Activated CD4-positive, alpha-beta memory T cell treated with anti-CD3 and anti-CD28 coated beads for 36 hours (primary cell): Measurements from ENCODE around the gene CCR5AS.

Source experiments
- CTCF ChIA-PET: fragments of 350-600 bp; sonication (Branson Sonifier 250); formaldehyde crosslinking; loops from one replicate; lab custom pipeline; 2021; ENCODE audit warnings: antibody characterized with exemption, inconsistent platforms; lab: Charles Lee
- POLR2A ChIA-PET: fragments of 350-600 bp; sonication (Branson Sonifier 250); formaldehyde crosslinking; loops from one replicate; lab custom pipeline; 2021; ENCODE audit warnings: antibody characterized with exemption; lab: Charles Lee
- DNase-seq: peaks from one replicate; pipeline ENCODE4 v3.0.0-alpha.2; 2020
- H3K27ac Mint-ChIP-seq: one replicate; pipeline ENCODE4 v1.8.0; 2021; ENCODE audit warnings: mixed read lengths
- H3K27me3 Mint-ChIP-seq: one replicate; pipeline ENCODE4 v1.8.0; 2021; ENCODE audit warnings: mixed read lengths
- H3K36me3 Mint-ChIP-seq: one replicate; pipeline ENCODE4 v1.8.0; 2021; ENCODE audit warnings: mixed read lengths
- H3K4me1 Mint-ChIP-seq: one replicate; pipeline ENCODE4 v1.8.0; 2021; ENCODE audit warnings: low read depth, mixed read lengths
- H3K4me3 Mint-ChIP-seq: one replicate; pipeline ENCODE4 v1.8.0; 2021; ENCODE audit warnings: mild to moderate bottlenecking, mixed read lengths
- H3K9me3 Mint-ChIP-seq: one replicate; pipeline ENCODE4 v1.8.0; 2021; ENCODE audit warnings: mixed read lengths
- intact Hi-C: fragments of 100-400 bp; cut with micrococcal nuclease; formaldehyde crosslinking; loops from one replicate; pipeline ENCODE4 v1.15.1; 2023

CCR5AS gene

DNA sequence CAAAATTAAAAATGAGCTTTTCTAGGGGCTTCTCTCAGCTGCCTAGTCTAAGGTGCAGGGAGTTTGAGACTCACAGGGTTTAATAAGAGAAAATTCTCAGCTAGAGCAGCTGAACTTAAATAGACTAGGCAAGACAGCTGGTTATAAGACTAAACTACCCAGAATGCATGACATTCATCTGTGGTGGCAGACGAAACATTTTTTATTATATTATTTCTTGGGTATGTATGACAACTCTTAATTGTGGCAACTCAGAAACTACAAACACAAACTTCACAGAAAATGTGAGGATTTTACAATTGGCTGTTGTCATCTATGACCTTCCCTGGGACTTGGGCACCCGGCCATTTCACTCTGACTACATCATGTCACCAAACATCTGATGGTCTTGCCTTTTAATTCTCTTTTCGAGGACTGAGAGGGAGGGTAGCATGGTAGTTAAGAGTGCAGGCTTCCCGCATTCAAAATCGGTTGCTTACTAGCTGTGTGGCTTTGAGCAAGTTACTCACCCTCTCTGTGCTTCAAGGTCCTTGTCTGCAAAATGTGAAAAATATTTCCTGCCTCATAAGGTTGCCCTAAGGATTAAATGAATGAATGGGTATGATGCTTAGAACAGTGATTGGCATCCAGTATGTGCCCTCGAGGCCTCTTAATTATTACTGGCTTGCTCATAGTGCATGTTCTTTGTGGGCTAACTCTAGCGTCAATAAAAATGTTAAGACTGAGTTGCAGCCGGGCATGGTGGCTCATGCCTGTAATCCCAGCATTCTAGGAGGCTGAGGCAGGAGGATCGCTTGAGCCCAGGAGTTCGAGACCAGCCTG, 35.1 kb downstream of the CCR5AS start:
- DNase-seq: no peak
- peak overlapping the region; percentile 17 for H3K4me3 Mint-ChIP-seq
- CTCF ChIA-PET: interaction anchor here (0.6 to 6.7 kb wide), 32 partner anchors 8 to 432 kb away, joined by 3 to 131 read pairs (median 5); partner anchors contain the start of genes CCR1, CCR2 and CXCR6
- no peak overlapping the region for H3K27ac Mint-ChIP-seq
- intact Hi-C loops: loop anchor here (5.0 kb wide), 2 partner anchors 454 to 509 kb away; no protein-coding TSS in a partner anchor
- H3K4me1 Mint-ChIP-seq: peaks cover 72% of the 10 kb centered on the region
- H3K36me3 Mint-ChIP-seq: no peaks in the 10 kb centered on the region
- POLR2A ChIA-PET: interaction anchor here (2.5 to 4.1 kb wide), 8 partner anchors 12 to 274 kb away, joined by 14 to 49 read pairs (median 22); partner anchors contain the start of gene CCR1
- no peaks in the 10 kb centered on the region for H3K9me3 Mint-ChIP-seq
- H3K27me3 Mint-ChIP-seq: peaks cover 25% of the 10 kb centered on the region

DNA sequence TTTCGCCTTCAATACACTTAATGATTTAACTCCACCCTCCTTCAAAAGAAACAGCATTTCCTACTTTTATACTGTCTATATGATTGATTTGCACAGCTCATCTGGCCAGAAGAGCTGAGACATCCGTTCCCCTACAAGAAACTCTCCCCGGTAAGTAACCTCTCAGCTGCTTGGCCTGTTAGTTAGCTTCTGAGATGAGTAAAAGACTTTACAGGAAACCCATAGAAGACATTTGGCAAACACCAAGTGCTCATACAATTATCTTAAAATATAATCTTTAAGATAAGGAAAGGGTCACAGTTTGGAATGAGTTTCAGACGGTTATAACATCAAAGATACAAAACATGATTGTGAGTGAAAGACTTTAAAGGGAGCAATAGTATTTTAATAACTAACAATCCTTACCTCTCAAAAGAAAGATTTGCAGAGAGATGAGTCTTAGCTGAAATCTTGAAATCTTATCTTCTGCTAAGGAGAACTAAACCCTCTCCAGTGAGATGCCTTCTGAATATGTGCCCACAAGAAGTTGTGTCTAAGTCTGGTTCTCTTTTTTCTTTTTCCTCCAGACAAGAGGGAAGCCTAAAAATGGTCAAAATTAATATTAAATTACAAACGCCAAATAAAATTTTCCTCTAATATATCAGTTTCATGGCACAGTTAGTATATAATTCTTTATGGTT, 35.9 kb downstream of the CCR5AS start, which contains the start of gene CCR5:
CCR5 (plus strand) TSS at position 108 of the 680 bp plus-strand sequence. CDS start 1,957 bp downstream, outside the sequence.
- Mint-ChIP-seq H3K4me1 (peaks cover 76% of the 10 kb centered on the region), H3K27ac (peak within 1 kb of the TSS; percentile 84), H3K27me3 (peaks cover 29% of the 10 kb centered on the region), H3K9me3 (no peaks in the 10 kb centered on the region), H3K36me3 (no peaks in the 10 kb centered on the region), H3K4me3 (peak within 1 kb of the TSS; percentile 17)
- intact Hi-C loops: loop anchor here (1.0 to 5.0 kb wide), 8 partner anchors 11 to 509 kb away; partner anchors contain the start of gene CCR1
- DNase-seq: no peak
- ChIA-PET CTCF (interaction anchor here (0.6 to 6.7 kb wide), 28 partner anchors 10 to 432 kb away, joined by 3 to 131 read pairs (median 12); partner anchors contain the start of genes CCR1, CCR2 and CXCR6), POLR2A (interaction anchor here (1.3 to 4.1 kb wide), 12 partner anchors 11 to 428 kb away, joined by 3 to 49 read pairs (median 18); partner anchors contain the start of genes CCR1 and CXCR6)

DNA sequence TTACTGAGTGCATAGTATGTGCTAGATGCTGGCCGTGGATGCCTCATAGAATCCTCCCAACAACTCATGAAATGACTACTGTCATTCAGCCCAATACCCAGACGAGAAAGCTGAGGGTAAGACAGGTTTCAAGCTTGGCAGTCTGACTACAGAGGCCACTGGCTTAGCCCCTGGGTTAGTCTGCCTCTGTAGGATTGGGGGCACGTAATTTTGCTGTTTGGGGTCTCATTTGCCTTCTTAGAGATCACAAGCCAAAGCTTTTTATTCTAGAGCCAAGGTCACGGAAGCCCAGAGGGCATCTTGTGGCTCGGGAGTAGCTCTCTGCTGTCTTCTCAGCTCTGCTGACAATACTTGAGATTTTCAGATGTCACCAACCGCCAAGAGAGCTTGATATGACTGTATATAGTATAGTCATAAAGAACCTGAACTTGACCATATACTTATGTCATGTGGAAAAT, 37.2 kb downstream of the CCR5AS start:
- Mint-ChIP-seq H3K27ac (peak overlapping the region; percentile 84), H3K9me3 (no peaks in the 10 kb centered on the region), H3K4me3 (peak overlapping the region; percentile 3), H3K27me3 (peaks cover 27% of the 10 kb centered on the region), H3K4me1 (peaks cover 65% of the 10 kb centered on the region), H3K36me3 (no peaks in the 10 kb centered on the region)
- peak; percentile 56 for DNase-seq
- POLR2A ChIA-PET: interaction anchor here (0.7 to 4.1 kb wide), 22 partner anchors 10 to 427 kb away, joined by 3 to 49 read pairs (median 6); partner anchors contain the start of genes CCR1, CCR2, CCR5AS and CCRL2
- CTCF ChIA-PET: interaction anchor here (0.6 to 6.7 kb wide), 35 partner anchors 9 to 713 kb away, joined by 3 to 131 read pairs (median 12); partner anchors contain the start of genes CCR1, CCR2 and CXCR6
- intact Hi-C loops: loop anchor here (1.0 to 5.0 kb wide), 10 partner anchors 9 to 507 kb away; partner anchors contain the start of gene CCR1

DNA sequence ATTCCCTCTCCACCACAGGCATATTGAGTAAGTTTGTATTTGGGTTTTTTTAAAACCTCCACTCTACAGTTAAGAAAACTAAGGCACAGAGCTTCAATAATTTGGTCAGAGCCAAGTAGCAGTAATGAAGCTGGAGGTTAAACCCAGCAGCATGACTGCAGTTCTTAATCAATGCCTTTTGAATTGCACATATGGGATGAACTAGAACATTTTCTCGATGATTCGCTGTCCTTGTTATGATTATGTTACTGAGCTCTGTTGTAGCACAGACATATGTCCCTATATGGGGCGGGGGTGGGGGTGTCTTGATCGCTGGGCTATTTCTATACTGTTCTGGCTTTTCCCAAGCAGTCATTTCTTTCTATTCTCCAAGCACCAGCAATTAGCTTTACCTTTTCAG, 37.7 kb downstream of the CCR5AS start:
- Mint-ChIP-seq H3K4me3 (peak overlapping the region; percentile 3), H3K27me3 (peaks cover 23% of the 10 kb centered on the region), H3K4me1 (peaks cover 61% of the 10 kb centered on the region), H3K9me3 (no peaks in the 10 kb centered on the region), H3K36me3 (no peaks in the 10 kb centered on the region), H3K27ac (peak overlapping the region; percentile 65)
- intact Hi-C loops: loop anchor here (2.0 kb wide), 2 partner anchors 34 to 84 kb away; no protein-coding TSS in a partner anchor
- ChIA-PET POLR2A (interaction anchor here (0.7 to 4.1 kb wide), 21 partner anchors 9 to 426 kb away, joined by 3 to 49 read pairs (median 6); partner anchors contain the start of genes CCR1, CCR2, CCR5AS and CCRL2), CTCF (interaction anchor here (0.5 to 6.7 kb wide), 41 partner anchors 9 to 1737 kb away, joined by 3 to 131 read pairs (median 9); partner anchors contain the start of genes CCR1 and CCR2)
- no peak for DNase-seq

DNA sequence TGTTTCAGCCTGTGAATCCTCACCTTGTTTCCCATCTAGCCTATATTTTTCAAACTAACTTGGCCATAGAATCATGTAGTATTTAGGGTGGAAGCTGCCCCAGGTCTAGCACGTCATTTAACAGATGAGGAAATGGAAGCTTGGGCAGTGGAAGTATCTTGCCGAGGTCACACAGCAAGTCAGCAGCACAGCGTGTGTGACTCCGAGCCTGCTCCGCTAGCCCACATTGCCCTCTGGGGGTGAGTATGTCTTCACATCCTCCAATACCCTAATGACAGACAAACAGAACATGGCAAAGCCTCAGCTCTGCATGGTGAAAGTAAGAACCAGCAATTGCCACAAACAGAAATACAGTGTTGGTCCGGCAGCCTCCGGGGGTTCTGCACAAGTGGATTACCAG, 38.3 kb downstream of the CCR5AS start:
- H3K27ac Mint-ChIP-seq: no peak overlapping the region
- POLR2A ChIA-PET: interaction anchor here (1.2 to 4.1 kb wide), 10 partner anchors 9 to 426 kb away, joined by 3 to 49 read pairs (median 20); partner anchors contain the start of genes CCR1, CCR2 and CXCR6
- peak; percentile 80 for DNase-seq
- intact Hi-C loops: loop anchor here (1.0 to 2.0 kb wide), 3 partner anchors 34 to 92 kb away; no protein-coding TSS in a partner anchor
- H3K36me3 Mint-ChIP-seq: no peaks in the 10 kb centered on the region
- peaks cover 58% of the 10 kb centered on the region for H3K4me1 Mint-ChIP-seq
- CTCF ChIA-PET: interaction anchor here (0.5 to 6.7 kb wide), 39 partner anchors 8 to 1736 kb away, joined by 3 to 131 read pairs (median 9); partner anchors contain the start of genes CCR1, CCR2 and CXCR6
- no peak overlapping the region for H3K4me3 Mint-ChIP-seq
- no peaks in the 10 kb centered on the region for H3K9me3 Mint-ChIP-seq
- peaks cover 24% of the 10 kb centered on the region for H3K27me3 Mint-ChIP-seq

DNA sequence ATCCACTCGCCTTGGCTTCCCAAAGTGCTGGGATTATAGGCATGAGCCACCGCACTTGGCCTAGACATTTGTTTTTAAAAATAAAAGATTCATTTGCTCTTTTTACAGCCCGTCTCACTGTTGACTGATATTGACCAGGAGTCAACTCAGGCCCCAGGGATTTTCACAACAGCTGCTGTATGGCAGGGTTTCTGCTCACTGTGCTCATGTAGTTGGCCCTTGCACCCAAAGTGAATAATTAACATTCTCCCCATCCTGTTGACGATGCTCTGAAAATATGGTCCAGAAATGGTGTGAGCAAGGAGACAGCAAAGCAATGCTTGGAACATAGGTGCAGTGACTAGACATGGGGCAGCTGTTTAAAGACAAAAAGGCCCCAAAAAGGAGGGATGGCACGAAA, 39.1 kb downstream of the CCR5AS start:
- ChIA-PET POLR2A (interaction anchor here (0.9 to 4.1 kb wide), 8 partner anchors 8 to 425 kb away, joined by 3 to 38 read pairs (median 20); partner anchors contain the start of genes CCR2 and CXCR6), CTCF (interaction anchor here (0.5 to 6.7 kb wide), 30 partner anchors 7 to 429 kb away, joined by 3 to 131 read pairs (median 14); partner anchors contain the start of genes CCR1, CCR2 and CXCR6)
- no peak overlapping the region for H3K27ac Mint-ChIP-seq
- peaks cover 55% of the 10 kb centered on the region for H3K4me1 Mint-ChIP-seq
- no peaks in the 10 kb centered on the region for H3K36me3 Mint-ChIP-seq
- DNase-seq: no peak
- H3K4me3 Mint-ChIP-seq: no peak overlapping the region
- peaks cover 19% of the 10 kb centered on the region for H3K27me3 Mint-ChIP-seq
- H3K9me3 Mint-ChIP-seq: no peaks in the 10 kb centered on the region
- intact Hi-C loops: loop anchor here (1.0 to 2.0 kb wide), 3 partner anchors 33 to 92 kb away; no protein-coding TSS in a partner anchor

DNA sequence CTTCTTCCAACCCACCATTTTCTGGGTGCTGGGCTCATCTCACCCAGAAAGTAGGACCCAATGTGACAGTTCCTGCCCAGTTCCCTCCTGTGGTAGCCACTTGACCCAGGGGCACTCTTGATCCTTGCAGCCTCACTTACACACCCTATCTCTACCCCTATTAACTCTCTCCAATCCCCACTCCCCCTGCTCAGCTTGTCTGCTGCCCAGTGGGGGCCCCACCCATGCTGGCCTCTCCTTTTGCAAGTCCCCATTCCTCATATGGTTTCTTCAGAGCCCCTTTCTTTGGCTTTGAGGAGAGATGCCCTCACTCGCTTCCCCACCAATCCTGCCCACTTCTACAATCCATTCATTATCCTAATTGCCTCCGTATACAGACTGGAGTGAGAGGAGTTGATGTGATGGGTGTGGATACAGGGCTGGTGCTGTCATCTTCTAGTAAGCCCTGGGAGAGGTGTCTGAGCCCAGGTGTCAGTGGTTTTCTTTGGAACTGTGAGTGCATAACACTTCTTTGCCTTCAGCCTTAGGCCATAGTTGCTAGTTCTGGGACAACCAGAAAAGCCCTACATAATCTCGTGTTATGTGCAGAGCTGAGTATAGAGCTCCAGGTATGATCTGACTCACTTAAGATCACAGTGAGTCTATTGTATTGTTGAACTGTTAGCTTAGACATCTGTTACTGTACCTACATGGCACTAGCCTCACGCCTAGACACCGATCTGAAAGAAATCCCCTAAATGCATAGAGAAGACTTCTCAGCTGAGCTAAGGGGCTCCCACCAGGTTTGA, 40.9 kb downstream of the CCR5AS start:
- DNase-seq: no peak
- Mint-ChIP-seq H3K4me3 (no peak overlapping the region), H3K36me3 (no peaks in the 10 kb centered on the region), H3K27me3 (peaks cover 13% of the 10 kb centered on the region), H3K9me3 (no peaks in the 10 kb centered on the region), H3K27ac (peak overlapping the region; percentile 5), H3K4me1 (peaks cover 54% of the 10 kb centered on the region)
- POLR2A ChIA-PET: interaction anchor here (0.9 to 1.3 kb wide), 2 partner anchors 67 to 72 kb away, joined by 4 to 5 read pairs; no protein-coding TSS in a partner anchor
- CTCF ChIA-PET: interaction anchor here (0.9 to 1.2 kb wide), 2 partner anchors 13 to 90 kb away, joined by 4 read pairs; no protein-coding TSS in a partner anchor
- intact Hi-C loops: no loop called here

DNA sequence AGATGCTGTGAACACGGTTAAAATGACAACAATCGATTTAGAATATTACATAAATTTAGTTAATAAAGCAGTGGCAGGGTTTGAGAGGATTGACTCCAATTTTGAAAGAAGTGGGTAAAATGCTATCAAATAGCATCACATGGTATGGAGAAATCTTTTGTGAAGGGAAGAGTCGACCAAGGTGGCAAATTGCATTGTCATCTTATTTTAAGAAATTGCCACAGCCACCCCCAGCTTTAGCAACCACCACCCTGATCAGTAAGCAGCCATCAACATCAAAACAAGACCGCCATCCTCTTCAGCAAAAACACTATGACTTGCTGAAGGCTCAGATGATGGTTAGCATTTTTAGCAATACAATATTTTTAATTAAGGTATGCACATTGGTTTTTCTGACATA, 41.8 kb downstream of the CCR5AS start:
- intact Hi-C loops: no loop called here
- ChIA-PET CTCF (interaction anchor here (1.2 to 1.5 kb wide), 2 partner anchors 13 to 89 kb away, joined by 4 to 8 read pairs; no protein-coding TSS in a partner anchor), POLR2A (no interaction called here)
- Mint-ChIP-seq H3K9me3 (no peaks in the 10 kb centered on the region), H3K27me3 (peaks cover 15% of the 10 kb centered on the region), H3K4me3 (no peak overlapping the region), H3K27ac (no peak overlapping the region), H3K36me3 (no peaks in the 10 kb centered on the region), H3K4me1 (peaks cover 54% of the 10 kb centered on the region)
- no peak for DNase-seq

DNA sequence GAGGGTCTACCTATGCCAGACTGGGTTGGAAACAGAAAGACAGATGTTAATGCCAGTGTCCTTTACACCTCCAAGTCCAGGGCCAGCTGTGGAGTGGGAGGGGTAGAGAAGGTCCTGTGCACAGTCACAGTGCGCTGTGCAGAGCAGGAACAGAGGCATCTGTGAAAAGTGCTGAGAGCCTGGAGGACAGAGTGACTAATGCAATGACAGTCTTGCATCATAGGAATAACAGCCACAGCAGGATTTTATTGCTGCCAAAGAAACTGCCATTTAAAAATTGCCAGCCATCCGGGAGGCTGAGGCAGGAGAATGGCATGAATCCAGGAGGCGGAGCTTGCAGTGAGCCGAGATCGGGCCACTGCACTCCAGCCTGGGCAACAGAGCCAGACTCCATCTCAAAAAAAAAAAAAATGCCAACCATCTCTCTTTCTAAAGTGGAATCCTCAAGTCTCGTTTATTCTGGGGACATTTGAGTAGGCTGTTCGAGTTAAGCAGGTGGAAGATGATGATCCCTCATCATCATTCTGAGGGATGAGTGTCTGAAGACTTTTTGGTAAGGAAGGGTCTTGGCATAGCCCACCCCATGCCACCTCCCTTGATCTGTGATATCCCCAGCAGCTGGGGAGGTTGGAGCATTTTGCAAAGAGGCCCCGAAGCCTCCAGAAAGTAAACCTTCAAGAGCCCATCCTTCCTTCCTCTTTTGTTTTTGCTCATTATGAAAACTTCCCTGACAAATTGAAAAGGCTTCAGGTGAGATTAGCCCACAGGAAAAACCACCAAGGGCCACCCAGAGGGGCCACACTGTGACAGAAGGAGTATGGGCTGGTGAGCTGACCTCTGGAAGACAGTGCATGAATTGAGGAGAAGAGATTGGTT, 45.2 kb downstream of the CCR5AS start:
- peaks cover 61% of the 10 kb centered on the region for H3K4me1 Mint-ChIP-seq
- no peaks in the 10 kb centered on the region for H3K36me3 Mint-ChIP-seq
- DNase-seq: peak; percentile 34
- POLR2A ChIA-PET: interaction anchor here (1.8 to 3.8 kb wide), 2 partner anchors 8 to 62 kb away, joined by 8 to 38 read pairs; partner anchors contain the start of gene CCR5
- intact Hi-C loops: loop anchor here (2.0 kb wide), 2 partner anchors 63 to 81 kb away; no protein-coding TSS in a partner anchor
- no peak overlapping the region for H3K27ac Mint-ChIP-seq
- H3K9me3 Mint-ChIP-seq: no peaks in the 10 kb centered on the region
- H3K27me3 Mint-ChIP-seq: peaks cover 15% of the 10 kb centered on the region
- CTCF ChIA-PET: interaction anchor here (1.6 to 4.8 kb wide), 2 partner anchors 9 to 68 kb away, joined by 8 to 52 read pairs; partner anchors contain the start of gene CCR5
- no peak overlapping the region for H3K4me3 Mint-ChIP-seq
